ENCODE measurements around the gene DLG2. TPM values are rescaled to one million over a fixed set of nuclear protein-coding genes. Genes with fewer than 3 reads are reported as not detected.

The DLG2 gene
- total and polyA plus RNA-seq, 9 of the 15 experiments (the other 6 are each of a cell fraction or from before 2014, with no cell fraction given), result 0.52 to 1.6 (median 0.95) TPM

- TF ChIP-seq IRF9 (tag; IDR thresholded peaks at IDR 0.05), result no peak
- TF ChIP-seq RNF2 (IDR thresholded peaks at IDR 0.05), result no peak
- TF ChIP-seq SETDB1 (IDR thresholded peaks at IDR 0.05; ENCODE audit: low read length), result no peak
- TF ChIP-seq POLR2A (conservative IDR thresholded peaks at IDR 0.05), result no peak
- TF ChIP-seq SMAD4 (CRISPR knock-in tag; conservative IDR thresholded peaks at IDR 0.05), result no peak
- no peak for TF ChIP-seq PATZ1 (CRISPR knock-in tag; IDR thresholded peaks at IDR 0.05; ENCODE audit: borderline replicate concordance)
- no peak for TF ChIP-seq ZNF175 (CRISPR knock-in tag; IDR thresholded peaks at IDR 0.05; ENCODE audit: low read depth)
- TF ChIP-seq OTX1 (CRISPR knock-in tag; IDR thresholded peaks at IDR 0.05), result no peak
These were observed 141.2 kb downstream of the DLG2 start (continued) for GRCh38 chr11:85485902-85486301.

GRCh38 chr11:85483861-85484260 is 143.3 kb downstream of the DLG2 start:
- no peak overlapping the region for H3K9ac ChIP-seq (ENCODE audit: insufficient read depth in 1 of 2, low read depth in 2 of 2, low read length in 2 of 2)
- no peaks in the 10 kb centered on the region for H3K4me1 ChIP-seq (replicated peaks in 1 of 2; ENCODE audit: control insufficient read depth in 2 of 2, insufficient read depth in 2 of 2, low read length in 2 of 2)
- H3K27ac ChIP-seq (ENCODE audit: extremely low read depth, low read depth, low read length), result no peak overlapping the region
- no peaks in the 10 kb centered on the region for H3K9me3 ChIP-seq (replicated peaks; ENCODE audit: control insufficient read depth, insufficient read depth, low read depth, low read length)
- BruUV-seq (replicated peaks), result no TSS peak
- no peaks in the 10 kb centered on the region for H3K27me3 ChIP-seq (ENCODE audit: control insufficient read depth in 2 of 2, insufficient read depth in 2 of 2, low read length in 2 of 2)
- no peak overlapping the region for H3K4me2 ChIP-seq (ENCODE audit: insufficient read depth, low read length)
- ATAC-seq (no peak), FAIRE-seq (no peak), DNase-seq (ENCODE audit: extremely low read depth in 1 of 4, low spot score in 3 of 4) (no peak)
- H3K36me3 ChIP-seq (ENCODE audit: control insufficient read depth, insufficient read depth, low read length), result no peaks in the 10 kb centered on the region
- ChIA-PET POLR2A (no interaction called here), CTCF (ENCODE audit: low intra/inter-chr PET ratio) (no interaction called here)
- no peaks in the 10 kb centered on the region for H3K9me1 ChIP-seq (ENCODE audit: control insufficient read depth, insufficient read depth, low read length)
- in situ Hi-C loops (cut with MboI), result no loop called here
- no peak overlapping the region for H2AFZ ChIP-seq (ENCODE audit: low read depth, low read length)
- no peaks in the 10 kb centered on the region for H4K20me1 ChIP-seq (replicated peaks; ENCODE audit: control insufficient read depth, insufficient read depth, low read length)
- H3K79me2 ChIP-seq (ENCODE audit: control insufficient read depth, insufficient read depth, low read length), result no peaks in the 10 kb centered on the region
- WGBS (ENCODE audit: insufficient coverage, low coverage, missing lambda C conversion rate), result under 1% methylated on average over 17 of the region's 20 CpGs
- no peak overlapping the region for H3K4me3 ChIP-seq
- intact Hi-C loops (cut with micrococcal nuclease), result no loop called here
- TF ChIP-seq SIN3A (IDR thresholded peaks at IDR 0.05; ENCODE audit: borderline replicate concordance in 2 of 2, control insufficient read depth in 1 of 2, low read depth in 2 of 2, low read length in 2 of 2) (no peak), ZNF324 (CRISPR knock-in tag; IDR thresholded peaks at IDR 0.05) (no peak), SUPT5H (IDR thresholded peaks at IDR 0.05) (no peak), BRCA1 (IDR thresholded peaks at IDR 0.05) (no peak), BRCA1 (CRISPR knock-in tag; IDR thresholded peaks at IDR 0.05) (no peak), PTRF (tag; IDR thresholded peaks at IDR 0.05) (no peak), ZNF41 (CRISPR knock-in tag; conservative IDR thresholded peaks at IDR 0.05) (no peak), CUX1 (CRISPR knock-in tag; IDR thresholded peaks at IDR 0.05) (no peak), ZSCAN32 (CRISPR knock-in tag; IDR thresholded peaks at IDR 0.05) (no peak)

Measured in K562 (cell line).